GM12878 (cell line): ENCODE data around the gene GABBR2. TPM values are rescaled to one million over a fixed set of nuclear protein-coding genes. Genes with fewer than 3 reads are reported as not detected.

Experiments
- ATAC-seq: fragments of 200-7000 bp; cut with Tn5 transposase; 3 replicates; pipeline ENCODE4 v1.9.1; 2020; ENCODE audit warnings: mild to moderate bottlenecking, moderate library complexity
- BruUV-seq: library from RNA; stranded (reverse); fragments of 400-500 nt; replicated peaks from 2 replicates; lab custom pipeline; 2021; lab: Mats Ljungman, UMichigan
- CTCF ChIA-PET: fragments of 300-600 bp; sonication (Branson Sonifier 250); formaldehyde crosslinking; extraction: SDS; loops from one replicate; lab custom pipeline; 2021; ENCODE audit warnings: inconsistent platforms; lab: Yijun Ruan, JAX
- POLR2A ChIA-PET: fragments of 350-600 bp; formaldehyde crosslinking; extraction: SDS; loops from one replicate; lab custom pipeline; 2021; ENCODE audit warnings: inconsistent platforms; lab: Charles Lee
- RAD21 ChIA-PET: fragments of 300-600 bp; sonication (Branson Sonifier 250); formaldehyde crosslinking; loops from one replicate; lab custom pipeline; 2023; ENCODE audit warnings: antibody characterized with exemption; ENCODE audit not compliant: unreplicated experiment; lab: Charles Lee
- SMC1A ChIA-PET: fragments of 300-600 bp; sonication (Branson Sonifier 250); formaldehyde crosslinking; loops from one replicate; lab custom pipeline; 2023; ENCODE audit not compliant: unreplicated experiment, uncharacterized antibody; lab: Charles Lee
- DNase-seq: peaks from one replicate; pipeline ENCODE4 v3.0.0-alpha.2; 2011; ENCODE audit warnings: low read depth, low spot score
- FAIRE-seq: peaks from 3 replicates; lab custom pipeline; 2011; peaks lifted over from hg19 to GRCh38; lab: Jason Lieb, UNC
- H2AFZ ChIP-seq: 2 replicates; pipeline ENCODE4 v1.6.0; 2011; ENCODE audit warnings: low read depth, low read length, control low read depth; ENCODE audit not compliant: control insufficient read depth
- H3K27ac ChIP-seq: 2 replicates; pipeline ENCODE4 v1.5.1; 2011; ENCODE audit warnings: control low read depth; ENCODE audit not compliant: control insufficient read depth, insufficient read depth
- H3K27me3 ChIP-seq, 2 experiments: replicated peaks in 1 of 2; 2 replicates each; pipeline versions ENCODE4 v1.6.0 to v1.6.1; 2011; ENCODE audit warnings: low read length in 1 of 2; ENCODE audit not compliant: control insufficient read depth in 2 of 2, insufficient read depth in 2 of 2
- H3K36me3 ChIP-seq, 2 experiments: 2 replicates each; pipeline ENCODE4 v1.5.1; 2011; ENCODE audit warnings: low read length in 1 of 2; ENCODE audit not compliant: control insufficient read depth in 2 of 2, insufficient read depth in 2 of 2
- H3K4me1 ChIP-seq: 2 replicates; pipeline ENCODE4 v1.6.1; 2011; ENCODE audit warnings: mild to moderate bottlenecking, low read length, moderate library complexity, mixed read lengths; ENCODE audit not compliant: control insufficient read depth, insufficient read depth
- H3K4me2 ChIP-seq: 2 replicates; pipeline ENCODE4 v1.6.0; 2011; ENCODE audit warnings: control low read depth; ENCODE audit not compliant: control insufficient read depth, insufficient read depth
- H3K4me3 ChIP-seq: fragments of 200-600 bp; sonication (generic); 2 replicates; pipeline ENCODE4 v1.5.1; 2016
- H3K79me2 ChIP-seq: 2 replicates; pipeline ENCODE4 v1.6.0; 2011; ENCODE audit warnings: low read length; ENCODE audit not compliant: control insufficient read depth, insufficient read depth
- H3K9ac ChIP-seq: 2 replicates; pipeline ENCODE4 v1.8.0; 2011; ENCODE audit warnings: low read length, control low read depth, mixed read lengths; ENCODE audit not compliant: control insufficient read depth, insufficient read depth
- H3K9me3 ChIP-seq: replicated peaks from 3 replicates; pipeline ENCODE4 v1.5.1; 2011; ENCODE audit warnings: mild to moderate bottlenecking, low read length; ENCODE audit not compliant: control insufficient read depth, insufficient read depth
- H4K20me1 ChIP-seq: 2 replicates; pipeline ENCODE4 v1.6.0; 2011; ENCODE audit not compliant: control insufficient read depth, insufficient read depth
- FOXM1 ChIP-seq: IDR thresholded peaks from 2 replicates; pipeline ENCODE4 v1.6.1; 2012; ENCODE audit warnings: low read depth, mild to moderate bottlenecking, inconsistent platforms, low read length, moderate library complexity
- PML ChIP-seq: IDR thresholded peaks from 2 replicates; pipeline ENCODE4 v1.6.1; 2012; ENCODE audit warnings: low read length, inconsistent platforms
- POLR2A ChIP-seq: IDR thresholded peaks from 2 replicates; pipeline ENCODE4 v1.6.1; 2011; ENCODE audit warnings: low read depth, mild to moderate bottlenecking, low read length
- POLR2AphosphoS2 ChIP-seq: IDR thresholded peaks from 2 replicates; pipeline ENCODE4 v1.6.1; 2011; ENCODE audit warnings: low read depth, mild to moderate bottlenecking, low read length, improper control_type of control experiment, moderate library complexity
- POU2F2 ChIP-seq: IDR thresholded peaks from 3 replicates; pipeline ENCODE4 v1.6.1; 2011; ENCODE audit warnings: low read depth, mild to moderate bottlenecking, low read length, borderline replicate concordance
- RCOR1 ChIP-seq: conservative IDR thresholded peaks from 2 replicates; pipeline ENCODE4 v1.6.1; 2012; ENCODE audit warnings: low read depth, low read length, improper control_type of control experiment
- RUNX3 ChIP-seq: IDR thresholded peaks from 2 replicates; pipeline ENCODE4 v1.6.1; 2012; ENCODE audit warnings: low read length, inconsistent platforms
- TCF3 ChIP-seq: IDR thresholded peaks from 2 replicates; pipeline ENCODE4 v1.6.1; 2012; ENCODE audit warnings: low read depth, mild to moderate bottlenecking, low read length, borderline replicate concordance; ENCODE audit not compliant: insufficient read depth
- WGBS: methylation state at CpG from one replicate; pipeline ENCODE4 v1.1.6; 2016; ENCODE audit warnings: low lambda C conversion rate; ENCODE audit not compliant: insufficient replicate concordance, insufficient coverage; ENCODE audit errors: missing lambda C conversion rate; 5-methylcytosine and 5-hydroxymethylcytosine counted together
- in situ Hi-C: fragments of 300-500 bp; cut with MboI; formaldehyde crosslinking; loops from 9 replicates; pipeline ENCODE4 v1.14.3; 2018; ENCODE audit warnings: mixed read lengths
- intact Hi-C: fragments of 100-400 bp; cut with micrococcal nuclease; formaldehyde crosslinking; loops from one replicate; pipeline ENCODE4 v1.14.2; 2022; ENCODE audit not compliant: unreplicated experiment
- polyA plus RNA-seq, 11 experiments: library from polyadenylated mRNA; depleted of rRNA in 4 of 11; unstranded in 6 of 11; stranded (reverse) in 5 of 11; fragments of >200 nt; fragmentation: Nextera tagmentation in 4 of 11; fragmentation: Illumina TruSeq in 1 of 11; extraction: Ambion mirVana in 4 of 11; extraction: Trizol in 1 of 11; gene quantifications; 1 replicate in 1 of 11; 2 replicates in 10 of 11; pipeline versions ENCODE4 v1.2.1 to v1.2.3, GENCODE V29; 2011 to 2016; ENCODE audit warnings: inconsistent platforms in 2 of 11, missing spikeins in 2 of 11, low read depth in 1 of 11
- total RNA-seq, 4 experiments: library from RNA; depleted of rRNA in 3 of 4; stranded (reverse); fragments of >200 nt in 3 of 4; fragmentation: Illumina TruSeq in 1 of 4; extraction: Trizol in 1 of 4; gene quantifications; 2 replicates each; pipeline versions ENCODE4 v1.2.1 to v1.2.3, GENCODE V29; 2013 to 2021
- TF ChIP-seq, protein P1 (sequence below): IDR thresholded peaks from 2 replicates; pipeline ENCODE4 v1.6.1; 2012; ENCODE audit warnings: low read depth, low read length, improper control_type of control experiment
- TF ChIP-seq, protein P2 (sequence below): IDR thresholded peaks from 2 replicates; pipeline ENCODE4 v1.6.1; 2011; ENCODE audit warnings: borderline replicate concordance, low read depth, mild to moderate bottlenecking, moderate library complexity, low read length; ENCODE audit not compliant: insufficient read depth, poor library complexity, severe bottlenecking
- TF ChIP-seq, protein P3 (sequence below): fragments of 450-650 bp; IDR thresholded peaks from 2 replicates; pipeline ENCODE4 v1.6.1; 2017; ENCODE audit warnings: mild to moderate bottlenecking
- TF ChIP-seq, protein P4 (sequence below): IDR thresholded peaks from 2 replicates; pipeline ENCODE4 v1.6.1; 2011; ENCODE audit warnings: borderline replicate concordance, low read depth, mild to moderate bottlenecking, moderate library complexity, mixed read lengths, low read length; ENCODE audit not compliant: insufficient read depth; ENCODE audit errors: extremely low read length
- TF ChIP-seq, protein P5 (sequence below): fragments of 450-650 bp; IDR thresholded peaks from 2 replicates; pipeline ENCODE4 v1.6.1; 2017; ENCODE audit warnings: mild to moderate bottlenecking, moderate library complexity

GABBR2 gene
- total and polyA plus RNA-seq, 10 of the 15 experiments (the other 5 are each of a cell fraction or from before 2014, with no cell fraction given) = 0.02 to 2.2 (median 0.06) TPM; not detected in 2

DNA sequence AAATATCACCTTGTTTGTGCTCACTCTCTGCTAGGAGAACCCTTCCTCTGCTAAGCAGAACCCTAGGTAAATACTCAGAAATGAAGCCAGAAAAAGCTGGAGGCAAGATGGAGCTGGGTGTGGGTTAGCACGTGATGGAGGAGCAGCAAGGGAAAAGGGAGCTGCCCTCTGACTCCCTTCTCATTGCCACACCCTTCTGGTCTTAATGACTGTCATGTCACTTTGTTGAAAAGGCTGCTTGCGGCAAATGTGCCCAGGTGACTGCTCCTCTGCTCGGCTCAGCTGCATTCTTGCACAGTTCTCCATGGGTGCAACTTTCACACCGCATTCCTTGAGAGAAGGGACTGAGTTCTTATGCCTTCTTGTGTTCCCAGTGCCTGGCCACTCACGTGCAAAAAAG, 416.9 kb downstream of the GABBR2 start:
- SMC1A ChIA-PET = no interaction called here
- no peak for DNase-seq
- Histone ChIP-seq H3K4me2 (no peak overlapping the region), H3K79me2 (no peaks in the 10 kb centered on the region), H2AFZ (no peak overlapping the region), H3K4me1 (no peaks in the 10 kb centered on the region), H3K9ac (no peak overlapping the region), H3K36me3 (no peaks in the 10 kb centered on the region), H4K20me1 (no peaks in the 10 kb centered on the region), H3K27me3 (peaks cover 0 to 1% of the 10 kb centered on the region in 2 experiments; a peak in 2 of 4 replicates), H3K27ac (no peak overlapping the region), H3K4me3 (no peak overlapping the region), H3K9me3 (no peaks in the 10 kb centered on the region)
- no TSS peak for BruUV-seq
- no peak for FAIRE-seq
- CTCF ChIA-PET = interaction anchor here (0.5 kb wide), 1 partner anchor 66 kb away, joined by 3 read pairs; no protein-coding TSS in a partner anchor
- POLR2A ChIA-PET = no interaction called here
- no peak for ATAC-seq
- WGBS = 31% methylated on average over 5 of the region's 5 CpGs
- intact Hi-C loops (no loop called here), in situ Hi-C loops (no loop called here)
- RAD21 ChIA-PET = no interaction called here
- TF ChIP-seq, protein P1, sequence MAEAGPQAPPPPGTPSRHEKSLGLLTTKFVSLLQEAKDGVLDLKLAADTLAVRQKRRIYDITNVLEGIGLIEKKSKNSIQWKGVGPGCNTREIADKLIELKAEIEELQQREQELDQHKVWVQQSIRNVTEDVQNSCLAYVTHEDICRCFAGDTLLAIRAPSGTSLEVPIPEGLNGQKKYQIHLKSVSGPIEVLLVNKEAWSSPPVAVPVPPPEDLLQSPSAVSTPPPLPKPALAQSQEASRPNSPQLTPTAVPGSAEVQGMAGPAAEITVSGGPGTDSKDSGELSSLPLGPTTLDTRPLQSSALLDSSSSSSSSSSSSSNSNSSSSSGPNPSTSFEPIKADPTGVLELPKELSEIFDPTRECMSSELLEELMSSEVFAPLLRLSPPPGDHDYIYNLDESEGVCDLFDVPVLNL = no peak
- TF ChIP-seq RCOR1 (no peak), POU2F2 (no peak), POLR2AphosphoS2 (no peak), RUNX3 (no peak), POLR2A (no peak), TCF3 (no peak), FOXM1 (no peak), PML (no peak)
- TF ChIP-seq, protein P2, sequence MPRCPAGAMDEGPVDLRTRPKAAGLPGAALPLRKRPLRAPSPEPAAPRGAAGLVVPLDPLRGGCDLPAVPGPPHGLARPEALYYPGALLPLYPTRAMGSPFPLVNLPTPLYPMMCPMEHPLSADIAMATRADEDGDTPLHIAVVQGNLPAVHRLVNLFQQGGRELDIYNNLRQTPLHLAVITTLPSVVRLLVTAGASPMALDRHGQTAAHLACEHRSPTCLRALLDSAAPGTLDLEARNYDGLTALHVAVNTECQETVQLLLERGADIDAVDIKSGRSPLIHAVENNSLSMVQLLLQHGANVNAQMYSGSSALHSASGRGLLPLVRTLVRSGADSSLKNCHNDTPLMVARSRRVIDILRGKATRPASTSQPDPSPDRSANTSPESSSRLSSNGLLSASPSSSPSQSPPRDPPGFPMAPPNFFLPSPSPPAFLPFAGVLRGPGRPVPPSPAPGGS = no peak
- TF ChIP-seq, protein P3, sequence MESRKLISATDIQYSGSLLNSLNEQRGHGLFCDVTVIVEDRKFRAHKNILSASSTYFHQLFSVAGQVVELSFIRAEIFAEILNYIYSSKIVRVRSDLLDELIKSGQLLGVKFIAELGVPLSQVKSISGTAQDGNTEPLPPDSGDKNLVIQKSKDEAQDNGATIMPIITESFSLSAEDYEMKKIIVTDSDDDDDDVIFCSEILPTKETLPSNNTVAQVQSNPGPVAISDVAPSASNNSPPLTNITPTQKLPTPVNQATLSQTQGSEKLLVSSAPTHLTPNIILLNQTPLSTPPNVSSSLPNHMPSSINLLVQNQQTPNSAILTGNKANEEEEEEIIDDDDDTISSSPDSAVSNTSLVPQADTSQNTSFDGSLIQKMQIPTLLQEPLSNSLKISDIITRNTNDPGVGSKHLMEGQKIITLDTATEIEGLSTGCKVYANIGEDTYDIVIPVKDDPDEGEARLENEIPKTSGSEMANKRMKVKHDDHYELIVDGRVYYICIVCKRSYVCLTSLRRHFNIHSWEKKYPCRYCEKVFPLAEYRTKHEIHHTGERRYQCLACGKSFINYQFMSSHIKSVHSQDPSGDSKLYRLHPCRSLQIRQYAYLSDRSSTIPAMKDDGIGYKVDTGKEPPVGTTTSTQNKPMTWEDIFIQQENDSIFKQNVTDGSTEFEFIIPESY = no peak
- TF ChIP-seq, protein P4, sequence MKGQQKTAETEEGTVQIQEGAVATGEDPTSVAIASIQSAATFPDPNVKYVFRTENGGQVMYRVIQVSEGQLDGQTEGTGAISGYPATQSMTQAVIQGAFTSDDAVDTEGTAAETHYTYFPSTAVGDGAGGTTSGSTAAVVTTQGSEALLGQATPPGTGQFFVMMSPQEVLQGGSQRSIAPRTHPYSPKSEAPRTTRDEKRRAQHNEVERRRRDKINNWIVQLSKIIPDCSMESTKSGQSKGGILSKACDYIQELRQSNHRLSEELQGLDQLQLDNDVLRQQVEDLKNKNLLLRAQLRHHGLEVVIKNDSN = no peak
- TF ChIP-seq, protein P5, sequence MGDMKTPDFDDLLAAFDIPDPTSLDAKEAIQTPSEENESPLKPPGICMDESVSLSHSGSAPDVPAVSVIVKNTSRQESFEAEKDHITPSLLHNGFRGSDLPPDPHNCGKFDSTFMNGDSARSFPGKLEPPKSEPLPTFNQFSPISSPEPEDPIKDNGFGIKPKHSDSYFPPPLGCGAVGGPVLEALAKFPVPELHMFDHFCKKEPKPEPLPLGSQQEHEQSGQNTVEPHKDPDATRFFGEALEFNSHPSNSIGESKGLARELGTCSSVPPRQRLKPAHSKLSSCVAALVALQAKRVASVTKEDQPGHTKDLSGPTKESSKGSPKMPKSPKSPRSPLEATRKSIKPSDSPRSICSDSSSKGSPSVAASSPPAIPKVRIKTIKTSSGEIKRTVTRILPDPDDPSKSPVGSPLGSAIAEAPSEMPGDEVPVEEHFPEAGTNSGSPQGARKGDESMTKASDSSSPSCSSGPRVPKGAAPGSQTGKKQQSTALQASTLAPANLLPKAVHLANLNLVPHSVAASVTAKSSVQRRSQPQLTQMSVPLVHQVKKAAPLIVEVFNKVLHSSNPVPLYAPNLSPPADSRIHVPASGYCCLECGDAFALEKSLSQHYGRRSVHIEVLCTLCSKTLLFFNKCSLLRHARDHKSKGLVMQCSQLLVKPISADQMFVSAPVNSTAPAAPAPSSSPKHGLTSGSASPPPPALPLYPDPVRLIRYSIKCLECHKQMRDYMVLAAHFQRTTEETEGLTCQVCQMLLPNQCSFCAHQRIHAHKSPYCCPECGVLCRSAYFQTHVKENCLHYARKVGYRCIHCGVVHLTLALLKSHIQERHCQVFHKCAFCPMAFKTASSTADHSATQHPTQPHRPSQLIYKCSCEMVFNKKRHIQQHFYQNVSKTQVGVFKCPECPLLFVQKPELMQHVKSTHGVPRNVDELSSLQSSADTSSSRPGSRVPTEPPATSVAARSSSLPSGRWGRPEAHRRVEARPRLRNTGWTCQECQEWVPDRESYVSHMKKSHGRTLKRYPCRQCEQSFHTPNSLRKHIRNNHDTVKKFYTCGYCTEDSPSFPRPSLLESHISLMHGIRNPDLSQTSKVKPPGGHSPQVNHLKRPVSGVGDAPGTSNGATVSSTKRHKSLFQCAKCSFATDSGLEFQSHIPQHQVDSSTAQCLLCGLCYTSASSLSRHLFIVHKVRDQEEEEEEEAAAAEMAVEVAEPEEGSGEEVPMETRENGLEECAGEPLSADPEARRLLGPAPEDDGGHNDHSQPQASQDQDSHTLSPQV = no peak
